ENCODE data around the gene DIS3L2.

DIS3L2 gene

DNA sequence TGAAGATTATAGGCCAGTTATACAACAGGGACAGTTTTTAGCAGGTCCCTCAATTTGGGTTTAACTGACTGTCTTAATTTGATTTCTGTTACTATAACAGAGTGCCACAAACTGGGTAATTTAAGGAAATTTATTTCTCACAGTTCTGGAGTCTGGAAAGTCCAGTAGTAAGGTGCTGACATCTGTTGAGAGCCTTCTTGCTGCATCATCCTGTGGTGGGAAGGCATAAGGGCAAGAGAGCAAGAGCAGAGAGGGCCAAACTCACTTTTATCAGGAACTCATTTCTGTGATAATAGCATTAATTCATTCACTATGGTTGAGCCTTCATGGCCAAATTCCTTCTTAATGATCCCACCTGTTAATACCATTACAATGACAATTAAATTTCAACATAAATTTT is 36.5 kb downstream of the DIS3L2 start:
- TF ChIP-seq, protein P1, sequence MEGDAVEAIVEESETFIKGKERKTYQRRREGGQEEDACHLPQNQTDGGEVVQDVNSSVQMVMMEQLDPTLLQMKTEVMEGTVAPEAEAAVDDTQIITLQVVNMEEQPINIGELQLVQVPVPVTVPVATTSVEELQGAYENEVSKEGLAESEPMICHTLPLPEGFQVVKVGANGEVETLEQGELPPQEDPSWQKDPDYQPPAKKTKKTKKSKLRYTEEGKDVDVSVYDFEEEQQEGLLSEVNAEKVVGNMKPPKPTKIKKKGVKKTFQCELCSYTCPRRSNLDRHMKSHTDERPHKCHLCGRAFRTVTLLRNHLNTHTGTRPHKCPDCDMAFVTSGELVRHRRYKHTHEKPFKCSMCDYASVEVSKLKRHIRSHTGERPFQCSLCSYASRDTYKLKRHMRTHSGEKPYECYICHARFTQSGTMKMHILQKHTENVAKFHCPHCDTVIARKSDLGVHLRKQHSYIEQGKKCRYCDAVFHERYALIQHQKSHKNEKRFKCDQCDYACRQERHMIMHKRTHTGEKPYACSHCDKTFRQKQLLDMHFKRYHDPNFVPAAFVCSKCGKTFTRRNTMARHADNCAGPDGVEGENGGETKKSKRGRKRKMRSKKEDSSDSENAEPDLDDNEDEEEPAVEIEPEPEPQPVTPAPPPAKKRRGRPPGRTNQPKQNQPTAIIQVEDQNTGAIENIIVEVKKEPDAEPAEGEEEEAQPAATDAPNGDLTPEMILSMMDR (IDR thresholded peaks at IDR 0.05; ENCODE audit: low read depth, low read length): no peak
- no peak for DNase-seq (ENCODE audit: extremely low read depth, low read depth)

DNA sequence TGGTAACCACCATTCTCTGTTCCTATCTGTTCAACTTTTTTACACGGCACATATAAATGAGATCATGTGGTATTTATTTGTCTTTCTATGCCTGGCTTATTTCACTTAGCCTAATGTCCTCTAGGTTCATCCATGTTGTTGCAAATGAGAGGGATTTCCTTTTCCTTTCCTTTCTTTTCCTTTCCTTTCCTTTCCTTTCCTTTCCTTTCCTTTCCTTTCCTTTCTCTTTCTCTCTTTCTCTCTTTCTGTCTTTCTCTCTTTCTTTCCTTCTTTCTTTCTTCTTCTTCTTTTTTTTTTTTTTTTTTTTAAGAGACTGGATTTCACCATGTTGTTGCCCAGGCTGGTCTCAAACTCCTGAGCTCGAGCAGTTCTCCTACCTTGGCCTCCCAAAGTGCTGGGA is 38.9 kb downstream of the DIS3L2 start:
- TF ChIP-seq, protein P1 (IDR thresholded peaks at IDR 0.05; ENCODE audit: low read depth, low read length): no peak
- no peak for DNase-seq (ENCODE audit: extremely low read depth, low read depth)

DNA sequence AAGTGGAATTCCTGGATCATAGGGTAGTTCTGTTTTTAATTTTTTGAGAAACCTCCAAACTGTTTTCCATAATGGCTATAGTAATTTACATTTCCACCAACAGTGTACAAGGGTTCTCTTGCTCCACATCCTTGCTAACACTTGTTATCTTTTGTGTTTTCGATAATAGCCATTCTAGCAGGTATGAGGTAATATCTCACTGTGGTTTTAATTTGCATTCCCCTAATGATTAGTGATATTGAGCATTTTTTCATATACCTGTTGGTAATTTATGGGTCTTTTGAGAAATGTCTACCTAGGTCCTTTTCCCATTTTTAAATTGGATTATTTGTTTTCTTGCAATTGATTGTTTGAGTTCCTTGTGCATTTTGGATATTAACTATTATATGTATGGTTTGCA is 39.6 kb downstream of the DIS3L2 start:
- TF ChIP-seq, protein P1 (IDR thresholded peaks at IDR 0.05; ENCODE audit: low read depth, low read length): no peak
- DNase-seq (ENCODE audit: extremely low read depth, low read depth): no peak

DNA sequence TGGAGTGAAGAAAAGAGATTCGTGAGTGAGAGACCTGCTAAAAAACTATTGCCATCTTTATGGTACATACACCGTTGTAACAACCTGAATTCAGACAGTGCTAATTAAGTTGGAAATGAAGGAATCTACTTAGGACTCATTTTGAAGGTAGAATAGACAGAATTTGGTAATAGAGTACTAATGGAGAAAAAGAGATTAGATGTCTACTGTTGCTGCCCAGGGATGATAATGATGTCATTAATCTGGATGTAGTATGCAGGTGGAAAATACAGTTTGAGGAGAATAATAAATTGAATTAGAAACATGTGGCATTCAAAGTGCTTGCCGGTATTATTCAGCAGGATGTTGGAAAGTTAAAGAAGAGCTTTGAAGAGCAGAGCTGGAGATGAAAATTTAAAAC is 44.7 kb downstream of the DIS3L2 start:
- TF ChIP-seq, protein P1 (IDR thresholded peaks at IDR 0.05; ENCODE audit: low read depth, low read length): no peak
- DNase-seq (ENCODE audit: extremely low read depth, low read depth): no peak

DNA sequence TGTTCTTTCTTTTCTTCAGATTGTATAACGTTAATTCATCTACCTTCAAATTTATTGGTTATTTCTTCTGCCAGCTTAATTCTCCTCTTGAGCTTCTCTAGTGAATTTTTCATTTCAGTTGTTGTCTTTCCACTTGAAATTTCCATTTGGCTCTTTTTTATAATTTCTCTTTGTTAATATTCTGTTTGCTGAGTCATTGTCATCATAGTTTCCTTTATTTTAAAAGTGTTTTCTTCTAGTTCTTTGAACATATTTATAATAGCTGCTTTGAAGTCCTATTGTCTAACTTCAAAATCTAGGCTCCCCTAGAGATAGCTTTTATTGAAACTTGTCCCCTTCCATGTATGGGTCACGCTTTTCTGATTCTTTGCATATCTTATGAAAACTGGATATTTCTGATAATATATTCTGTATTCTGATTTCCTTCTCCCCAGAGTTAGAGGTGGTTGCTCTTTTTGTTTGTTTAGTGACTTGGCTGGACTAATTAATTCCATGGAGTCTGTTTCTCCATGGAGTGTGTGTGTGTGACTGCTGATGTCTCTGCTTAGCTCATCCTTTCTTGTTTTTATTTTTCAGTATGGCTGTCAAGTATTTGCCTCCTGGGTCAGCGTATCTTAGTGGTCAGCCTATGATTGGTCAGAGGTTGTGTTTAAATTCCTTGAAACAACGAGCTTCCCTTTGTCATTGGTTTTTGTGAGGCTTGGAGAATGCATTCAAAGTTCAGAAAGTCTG is 47.6 kb downstream of the DIS3L2 start:
- TF ChIP-seq, protein P1 (IDR thresholded peaks at IDR 0.05; ENCODE audit: low read depth, low read length): no peak
- DNase-seq (ENCODE audit: extremely low read depth, low read depth): no peak

DNA sequence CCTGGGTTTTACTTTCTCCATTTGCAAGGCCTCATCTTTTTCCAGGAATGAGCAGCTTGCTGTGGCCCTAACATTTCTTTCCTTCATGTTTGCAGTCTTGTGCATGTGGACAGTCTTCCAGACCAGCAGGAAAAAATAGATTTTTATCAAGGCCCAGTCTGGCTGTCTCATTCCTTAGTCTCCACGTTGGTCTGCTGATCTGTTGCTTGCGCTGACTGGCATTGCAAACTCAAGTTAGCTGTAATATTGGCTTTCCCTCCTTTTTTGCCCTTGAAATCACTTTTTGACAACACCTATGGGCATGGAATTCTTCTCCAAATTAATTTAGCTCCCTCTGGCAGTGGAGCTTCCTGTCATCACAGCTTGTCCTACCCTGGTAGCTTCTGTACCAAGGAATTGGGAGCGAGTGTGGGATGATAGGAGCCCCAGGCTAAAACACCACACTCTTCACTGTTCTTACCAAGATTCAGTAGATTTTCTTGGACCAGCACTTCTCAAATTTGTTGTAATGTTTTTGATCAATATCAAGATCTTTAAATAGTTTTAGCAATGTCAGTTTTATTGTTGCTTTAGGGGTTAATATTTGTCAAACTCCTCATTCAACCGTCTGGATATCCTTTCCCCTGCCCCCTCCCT is 48.2 kb downstream of the DIS3L2 start:
- TF ChIP-seq, protein P1 (IDR thresholded peaks at IDR 0.05; ENCODE audit: low read depth, low read length): no peak
- DNase-seq (ENCODE audit: extremely low read depth, low read depth): no peak

DNA sequence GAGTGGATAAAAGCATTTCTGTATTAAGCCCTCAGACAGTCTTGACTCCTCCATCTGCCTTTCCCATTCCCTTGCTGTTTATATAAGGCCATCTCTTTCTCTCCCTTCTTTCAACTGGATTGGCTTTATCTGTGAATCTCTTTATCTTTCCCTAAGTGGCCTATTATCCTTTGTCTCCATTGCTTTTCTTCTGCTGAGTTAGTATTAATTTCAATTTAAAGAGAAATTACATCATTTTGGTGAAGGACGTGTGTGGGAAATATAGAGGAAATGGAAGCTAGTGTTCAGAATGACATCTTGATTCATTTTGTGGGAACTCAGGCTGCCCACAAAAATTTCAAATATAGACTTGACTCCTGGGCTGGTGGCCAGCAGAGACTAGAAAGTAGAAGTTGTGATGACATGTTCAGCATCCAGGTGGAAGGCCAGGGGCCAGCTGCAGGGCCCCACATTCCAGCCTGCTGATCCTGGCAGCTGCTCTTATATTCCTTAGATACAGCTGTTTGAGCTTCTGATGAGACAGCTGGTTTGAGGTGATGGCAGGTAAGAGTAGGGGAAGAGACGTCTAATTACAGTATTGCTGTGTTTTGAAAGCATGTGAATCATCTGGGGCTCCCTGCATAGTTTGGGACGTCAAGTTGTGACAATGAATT is 52.3 kb downstream of the DIS3L2 start:
- DNase-seq (ENCODE audit: extremely low read depth, low read depth): peak; percentile 60
- TF ChIP-seq, protein P1 (IDR thresholded peaks at IDR 0.05; ENCODE audit: low read depth, low read length): no peak

All from AG09319 (cell line).